ENCODE results near the gene VPS35L. TPM values are rescaled to one million over a fixed set of nuclear protein-coding genes. Genes with fewer than 3 reads are reported as not detected.

Gene VPS35L
- polyA plus RNA-seq, 1 donor from 2014 or later, result 38.2 TPM

Other genes starting within 250 kb of the VPS35L start
- gene TMC5, start 137.8 kb upstream of the VPS35L start, polyA plus RNA-seq, result not detected
- 28.4 TPM for gene GDE1, start 33.6 kb upstream of the VPS35L start, polyA plus RNA-seq
- 6.1 TPM for gene CCP110, start 31.8 kb upstream of the VPS35L start, polyA plus RNA-seq
- 12.6 TPM for gene KNOP1, start 162.5 kb downstream of the VPS35L start, polyA plus RNA-seq
- 3.4 TPM for gene IQCK, start 162.6 kb downstream of the VPS35L start, polyA plus RNA-seq